Stimulated activated CD4-positive, alpha-beta T cell treated with anti-CD3 and anti-CD28 coated beads, Interleukin-2, amount 100 ng/mL, for 4 hours (primary cell): Measurements from ENCODE around the gene ZNF319.

Experiments
- DNase-seq: peaks from one replicate; pipeline ENCODE4 v3.0.0-alpha.2; 2020; ENCODE audit warnings: low read depth

The ZNF319 gene

DNA sequence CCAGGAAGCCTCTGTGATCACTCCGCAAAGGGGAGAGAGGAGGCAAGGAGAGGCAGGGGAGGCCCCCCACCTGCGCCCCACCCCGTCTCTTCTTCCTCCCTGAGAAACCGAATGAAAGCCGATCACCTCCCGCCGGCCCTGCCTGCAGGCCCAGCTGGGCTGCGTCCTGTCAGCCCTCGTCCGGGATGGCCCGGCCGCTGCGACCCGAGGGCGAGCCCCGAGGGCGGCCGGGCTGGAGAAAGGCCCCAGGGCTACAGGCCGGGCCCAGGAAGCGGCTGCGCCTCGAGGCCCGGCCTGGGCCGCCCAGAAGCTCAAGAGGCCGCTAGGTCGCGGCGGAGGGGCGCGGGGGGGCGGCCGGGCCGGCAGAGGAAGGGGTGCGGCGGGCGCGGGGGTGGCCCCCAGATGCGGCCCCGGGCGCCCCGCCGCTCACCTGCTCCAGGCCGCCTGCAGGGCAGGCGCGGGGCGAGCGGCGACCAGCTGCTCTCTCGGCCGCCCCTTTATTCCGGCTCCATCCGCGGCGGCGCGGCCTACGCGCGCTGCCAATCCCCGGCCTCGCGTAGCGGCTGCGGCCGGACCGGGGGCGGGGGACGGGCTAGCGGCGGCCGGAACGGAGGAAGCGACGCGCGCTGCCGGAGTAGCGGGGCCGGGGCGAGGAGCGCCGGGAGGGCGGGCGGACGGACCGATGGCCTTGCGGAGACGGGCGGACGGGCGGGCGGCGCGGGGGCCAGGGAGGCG is at the start of gene ZNF319:
TSS of gene ZNF319 (minus strand) at position 702 of the 735 bp plus-strand sequence. CDS start 2,407 bp downstream, outside the sequence.
- DNase-seq: no peak

DNA sequence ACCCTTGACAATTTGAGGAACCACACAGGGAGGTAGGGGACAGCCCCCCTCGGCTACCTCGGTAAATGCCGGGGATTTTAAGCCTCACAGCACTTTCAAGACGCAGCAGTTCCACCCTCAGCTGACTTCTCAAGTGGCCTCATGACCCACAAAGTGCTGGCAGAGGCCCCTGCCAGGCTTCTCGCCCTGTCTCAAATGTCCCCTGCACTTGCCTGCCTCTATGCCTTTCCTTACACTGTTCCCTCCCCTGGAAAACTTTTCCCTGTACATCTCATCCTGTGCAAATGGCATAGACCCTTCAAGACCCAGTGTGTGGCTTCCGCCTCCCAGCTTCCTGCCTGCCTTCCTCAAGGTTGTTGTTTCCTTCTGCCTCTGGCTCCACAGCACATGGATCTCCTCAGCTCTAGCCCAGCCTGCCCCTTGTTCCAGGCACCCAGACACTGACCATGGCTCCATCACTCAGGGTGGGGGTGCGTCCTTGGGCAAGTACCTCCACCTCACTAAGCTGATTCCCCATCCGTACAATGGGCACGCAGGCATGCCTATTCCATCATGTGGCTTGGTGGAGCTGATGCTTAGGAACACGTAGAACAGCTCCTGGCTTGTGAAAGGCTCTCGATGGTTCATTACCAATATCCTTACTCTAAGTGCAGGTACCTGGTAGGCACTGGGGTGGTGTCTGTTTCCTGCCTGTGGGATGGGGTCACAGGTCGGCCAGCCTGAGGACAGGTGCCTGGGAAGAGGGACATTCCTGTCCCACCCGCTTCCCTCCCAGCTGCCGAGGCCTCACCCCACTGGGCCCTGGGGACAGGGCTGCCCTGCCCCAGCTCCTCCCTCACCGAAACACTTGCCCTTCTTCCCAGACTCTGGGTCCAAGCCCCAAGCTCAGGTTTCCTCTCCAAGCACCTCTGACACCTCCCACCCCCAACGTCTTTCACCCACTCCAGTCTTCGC is 49.0 kb upstream of the ZNF319 start:
- no peak for DNase-seq

- no peak for DNase-seq
Observed at GRCh38 chr16:58048494-58049231, 48.2 kb upstream of the ZNF319 start.

- DNase-seq: no peak
Observed at GRCh38 chr16:58047557-58048348, 47.3 kb upstream of the ZNF319 start.

- no peak for DNase-seq
Observed at GRCh38 chr16:58046936-58047335, 46.5 kb upstream of the ZNF319 start.

- DNase-seq: no peak
Observed at GRCh38 chr16:58046054-58046881, 45.8 kb upstream of the ZNF319 start.

DNA sequence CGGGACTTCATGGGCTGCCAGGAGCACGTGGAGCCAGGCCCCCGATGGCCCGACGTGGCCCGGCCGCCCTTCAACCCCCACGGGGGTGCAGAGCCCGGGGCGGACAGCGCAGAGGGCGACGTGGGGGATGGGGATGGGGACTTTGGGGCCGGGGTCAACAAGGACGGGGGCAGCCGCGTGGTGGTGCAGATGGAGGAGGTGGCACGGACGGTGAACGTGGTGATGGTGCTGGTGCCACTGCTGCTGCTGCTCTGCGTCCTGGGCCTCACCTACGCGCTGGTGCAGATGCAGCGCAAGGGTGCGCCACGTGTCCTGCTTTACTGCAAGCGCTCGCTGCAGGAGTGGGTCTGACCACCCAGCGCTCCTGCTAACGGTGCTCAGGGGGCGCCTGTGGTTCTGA is 44.6 kb upstream of the ZNF319 start:
- DNase-seq: no peak

GRCh38 chr16:58044266-58045019 is 44.0 kb upstream of the ZNF319 start:
- DNase-seq: no peak

GRCh38 chr16:58043571-58044155 is 43.2 kb upstream of the ZNF319 start:
- no peak for DNase-seq

- DNase-seq: no peak
Observed at GRCh38 chr16:58042886-58043515, 42.5 kb upstream of the ZNF319 start.

GRCh38 chr16:58042001-58042885 is 41.8 kb upstream of the ZNF319 start:
- no peak for DNase-seq

- DNase-seq: no peak
Observed at GRCh38 chr16:58041628-58041955, 41.1 kb upstream of the ZNF319 start.

DNA sequence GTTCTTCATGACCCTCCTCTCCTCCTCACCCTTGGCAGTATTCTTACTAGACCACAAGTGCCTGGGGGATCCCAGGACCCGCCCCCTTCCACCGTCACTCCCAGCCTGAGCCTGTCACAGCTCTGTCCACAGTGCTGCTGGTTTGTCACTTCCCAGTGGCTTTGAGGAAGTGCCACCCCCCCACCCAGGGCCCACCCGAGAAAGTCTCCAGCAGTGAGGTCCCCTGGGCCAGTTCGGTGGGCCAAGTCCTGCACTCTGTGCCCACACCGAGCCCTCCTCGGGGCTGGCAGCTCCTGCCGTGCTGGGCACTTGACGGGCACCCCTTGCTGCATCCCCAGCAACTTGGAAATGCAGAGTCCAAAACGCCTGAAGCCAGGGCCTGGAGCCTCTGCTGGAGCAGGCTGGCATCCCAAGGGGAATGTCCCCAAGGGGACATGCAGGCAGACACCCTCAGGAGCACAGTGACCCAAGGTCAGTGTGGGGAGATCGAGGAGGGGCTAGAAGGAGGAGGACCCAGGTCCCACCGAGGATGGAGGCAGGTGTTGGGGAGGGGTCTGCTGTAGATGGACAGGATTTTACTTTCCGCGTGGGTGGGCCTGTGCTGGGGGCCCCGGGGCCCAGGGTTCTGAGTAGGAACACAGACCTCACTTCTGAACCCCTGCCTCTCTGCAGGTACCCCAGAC is 40.6 kb upstream of the ZNF319 start:
- DNase-seq: no peak

DNA sequence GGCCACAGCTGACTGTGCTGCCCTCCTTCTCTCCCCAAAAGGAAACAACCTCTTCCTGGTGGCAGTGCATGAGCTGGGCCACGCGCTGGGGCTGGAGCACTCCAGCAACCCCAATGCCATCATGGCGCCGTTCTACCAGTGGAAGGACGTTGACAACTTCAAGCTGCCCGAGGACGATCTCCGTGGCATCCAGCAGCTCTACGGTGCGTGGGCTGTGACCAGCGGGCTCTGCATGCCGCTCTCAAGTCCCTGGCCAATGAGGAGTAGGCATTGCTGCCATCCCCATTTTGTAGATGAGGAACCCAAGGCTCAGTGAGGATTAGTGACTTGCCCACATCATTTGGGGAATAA is 40.0 kb upstream of the ZNF319 start:
- DNase-seq: no peak

DNA sequence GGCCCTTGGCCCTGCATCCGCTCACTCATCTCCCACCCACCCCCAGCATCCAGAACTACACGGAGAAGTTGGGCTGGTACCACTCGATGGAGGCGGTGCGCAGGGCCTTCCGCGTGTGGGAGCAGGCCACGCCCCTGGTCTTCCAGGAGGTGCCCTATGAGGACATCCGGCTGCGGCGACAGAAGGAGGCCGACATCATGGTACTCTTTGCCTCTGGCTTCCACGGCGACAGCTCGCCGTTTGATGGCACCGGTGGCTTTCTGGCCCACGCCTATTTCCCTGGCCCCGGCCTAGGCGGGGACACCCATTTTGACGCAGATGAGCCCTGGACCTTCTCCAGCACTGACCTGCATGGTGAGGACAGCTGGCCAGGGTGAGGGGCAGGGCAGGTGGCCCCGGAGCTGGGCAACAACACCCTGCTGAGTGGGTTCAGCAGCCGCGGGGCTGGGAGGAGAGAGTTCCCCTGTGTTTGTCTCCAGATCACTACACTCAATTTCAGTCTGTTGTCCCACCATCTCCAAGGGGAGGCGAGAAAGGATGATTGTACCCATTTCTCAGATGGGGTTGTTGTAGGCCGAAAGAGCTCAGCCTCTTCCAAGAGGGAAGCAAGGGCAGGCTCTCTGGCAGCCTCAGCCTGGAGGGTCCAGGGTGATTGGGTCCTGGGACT is 39.5 kb upstream of the ZNF319 start:
- DNase-seq: no peak

DNA sequence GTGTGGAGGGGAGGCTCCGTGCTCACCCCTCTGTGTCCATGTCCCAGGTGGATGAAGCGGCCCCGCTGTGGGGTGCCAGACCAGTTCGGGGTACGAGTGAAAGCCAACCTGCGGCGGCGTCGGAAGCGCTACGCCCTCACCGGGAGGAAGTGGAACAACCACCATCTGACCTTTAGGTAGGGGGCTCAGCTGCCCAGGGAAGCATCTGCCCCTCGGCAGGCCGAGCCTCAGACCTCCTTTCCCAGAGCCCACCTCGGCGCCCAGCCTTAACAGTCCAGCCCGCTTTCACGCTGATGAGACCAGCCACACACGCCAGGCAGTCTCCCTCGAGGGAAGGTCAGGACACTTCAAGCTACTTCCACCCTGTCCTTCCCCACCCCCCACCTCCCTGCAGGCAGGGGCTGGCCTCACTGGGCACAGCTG is 37.8 kb upstream of the ZNF319 start:
- no peak for DNase-seq
